Measurements from ENCODE around the gene DTNBP1. TPM values are rescaled to one million over a fixed set of nuclear protein-coding genes. Genes with fewer than 3 reads are reported as not detected.

The DTNBP1 gene
- total and polyA plus RNA-seq, 4 experiments from 2014 or later, result 24.1 to 34.8 (median 29.2) TPM

DNA sequence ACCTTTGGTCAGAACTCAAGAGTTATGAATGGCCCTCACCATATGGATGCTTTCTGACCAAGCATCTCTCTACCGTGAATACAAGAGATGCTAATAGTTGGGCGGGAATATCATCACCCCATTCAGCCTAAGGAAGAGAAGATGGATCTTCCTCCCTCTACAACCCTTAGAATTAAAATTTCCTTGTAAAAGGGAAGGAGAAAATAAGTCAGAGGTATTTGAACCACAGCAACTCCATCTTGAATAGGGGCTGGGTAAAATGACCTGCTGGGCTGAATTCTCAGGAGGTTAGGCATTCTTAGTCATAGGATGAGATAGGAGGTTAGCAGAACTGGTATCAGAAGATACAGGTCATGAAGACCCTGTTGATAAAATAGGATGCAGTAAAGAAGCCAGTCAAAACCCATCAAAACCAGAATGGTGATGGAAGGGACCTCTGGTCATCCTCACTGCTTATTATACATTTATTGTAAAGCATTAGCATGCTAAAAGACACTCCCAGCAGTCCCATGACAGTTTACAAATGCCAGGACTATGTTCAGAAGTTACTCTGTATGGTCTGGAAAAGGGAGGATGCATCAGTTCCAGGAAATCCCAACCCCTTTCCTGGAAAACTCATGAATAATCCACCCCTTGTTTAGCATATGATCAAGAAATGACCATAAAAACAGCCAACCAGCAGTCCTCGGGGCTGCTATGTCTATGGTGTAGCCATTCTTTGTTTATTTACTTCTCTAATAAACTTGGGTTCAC, 101.2 kb downstream of the DTNBP1 start:
- Histone ChIP-seq H3K9me3 (ENCODE audit: control insufficient read depth in 1 of 2, low read length in 2 of 2) (no peaks in the 10 kb centered on the region), H3K27me3 (ENCODE audit: insufficient read depth, low read length) (no peaks in the 10 kb centered on the region), H3K4me1 (ENCODE audit: insufficient read depth, low read length) (no peaks in the 10 kb centered on the region), H3K27ac (ENCODE audit: low read depth, low read length) (no peak overlapping the region), H3K4me3 (ENCODE audit: low read length in 2 of 2) (no peak overlapping the region), H3K36me3 (ENCODE audit: insufficient read depth, low read length) (no peaks in the 10 kb centered on the region)
- H3K27ac Mint-ChIP-seq, result peak overlapping the region in 1 of 7 donors; percentile 15
- ChIA-PET POLR2A (ENCODE audit: partially characterized antibody) (no interaction called here), CTCF (ENCODE audit: partially characterized antibody) (no interaction called here)
- H3K27me3 Mint-ChIP-seq, result no peaks in the 10 kb centered on the region
- H3K4me3 Mint-ChIP-seq, result no peak overlapping the region
- DNase-seq, result no peak
- no peaks in the 10 kb centered on the region for H3K9me3 Mint-ChIP-seq
- peaks cover 5 to 12% (median 9%) of the 10 kb centered on the region in 4 donors for H3K4me1 Mint-ChIP-seq
- H3K36me3 Mint-ChIP-seq, result peaks cover 3 to 16% of the 10 kb centered on the region in 2 donors
- intact Hi-C loops (cut with micrococcal nuclease), result no loop called here

DNA sequence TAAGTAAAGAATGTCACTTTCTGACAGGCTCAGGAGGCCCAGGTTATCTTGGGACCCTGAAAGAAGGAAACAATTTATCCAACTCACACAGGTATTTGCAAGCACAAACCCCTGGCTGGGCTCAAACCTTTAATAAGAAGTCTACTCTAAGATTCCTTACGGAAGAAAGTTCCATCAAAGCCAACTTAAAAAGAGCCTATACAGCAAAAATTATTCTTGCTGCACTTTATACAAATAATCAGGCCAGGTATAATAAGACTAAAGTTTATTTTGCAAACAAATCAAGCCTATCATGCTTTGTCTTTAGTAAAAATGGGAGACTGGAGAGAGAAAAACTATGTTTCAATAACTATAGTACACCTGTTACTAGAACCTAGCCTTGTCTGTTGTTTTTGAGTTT, 102.1 kb downstream of the DTNBP1 start:
- H3K27me3 Mint-ChIP-seq, result no peaks in the 10 kb centered on the region
- Histone ChIP-seq H3K9me3 (ENCODE audit: control insufficient read depth in 1 of 2, low read length in 2 of 2) (no peaks in the 10 kb centered on the region), H3K27me3 (ENCODE audit: insufficient read depth, low read length) (no peaks in the 10 kb centered on the region), H3K27ac (ENCODE audit: low read depth, low read length) (no peak overlapping the region), H3K4me1 (ENCODE audit: insufficient read depth, low read length) (no peaks in the 10 kb centered on the region), H3K36me3 (ENCODE audit: insufficient read depth, low read length) (no peaks in the 10 kb centered on the region), H3K4me3 (ENCODE audit: low read length in 2 of 2) (no peak overlapping the region)
- H3K9me3 Mint-ChIP-seq, result no peaks in the 10 kb centered on the region
- DNase-seq, result no peak
- intact Hi-C loops (cut with micrococcal nuclease), result no loop called here
- ChIA-PET POLR2A (ENCODE audit: partially characterized antibody) (no interaction called here), CTCF (ENCODE audit: partially characterized antibody) (no interaction called here)
- H3K4me3 Mint-ChIP-seq, result no peak overlapping the region
- H3K36me3 Mint-ChIP-seq, result peaks cover 3 to 16% of the 10 kb centered on the region in 2 donors
- H3K27ac Mint-ChIP-seq, result no peak overlapping the region
- peaks cover 4 to 13% (median 10%) of the 10 kb centered on the region in 4 donors for H3K4me1 Mint-ChIP-seq

DNA sequence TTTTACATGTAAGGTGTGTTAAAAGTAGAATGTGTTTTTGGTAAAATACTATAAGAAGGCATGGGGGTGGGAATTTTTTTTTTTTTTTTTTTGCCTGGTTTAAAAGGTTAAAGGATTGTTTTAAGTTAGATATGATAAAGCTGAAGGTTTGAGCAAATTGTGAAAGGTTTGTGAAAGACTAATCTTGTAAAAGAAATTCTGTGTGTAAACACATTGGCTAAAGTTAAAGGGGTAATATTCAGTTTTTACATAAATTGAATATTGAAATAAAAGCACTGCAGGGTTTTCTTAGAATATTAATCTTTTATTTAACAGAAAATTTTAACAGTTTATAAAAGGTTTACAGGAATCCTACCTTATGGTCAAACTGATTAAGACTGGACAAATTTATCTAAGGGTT, 105.7 kb downstream of the DTNBP1 start:
- Mint-ChIP-seq H3K9me3 (no peaks in the 10 kb centered on the region), H3K4me3 (no peak overlapping the region), H3K27ac (no peak overlapping the region), H3K27me3 (no peaks in the 10 kb centered on the region), H3K36me3 (peaks cover 1 to 8% of the 10 kb centered on the region in 2 donors), H3K4me1 (peaks cover 5 to 13% (median 10%) of the 10 kb centered on the region in 4 donors)
- Histone ChIP-seq H3K4me1 (ENCODE audit: insufficient read depth, low read length) (no peaks in the 10 kb centered on the region), H3K4me3 (ENCODE audit: low read length in 2 of 2) (no peak overlapping the region), H3K9me3 (ENCODE audit: control insufficient read depth in 1 of 2, low read length in 2 of 2) (no peaks in the 10 kb centered on the region), H3K27me3 (ENCODE audit: insufficient read depth, low read length) (no peaks in the 10 kb centered on the region), H3K27ac (ENCODE audit: low read depth, low read length) (no peak overlapping the region), H3K36me3 (ENCODE audit: insufficient read depth, low read length) (no peaks in the 10 kb centered on the region)
- no peak for DNase-seq
- CTCF ChIA-PET (ENCODE audit: partially characterized antibody), result no interaction called here
- intact Hi-C loops (cut with micrococcal nuclease), result no loop called here
- POLR2A ChIA-PET (ENCODE audit: partially characterized antibody), result no interaction called here

DNA sequence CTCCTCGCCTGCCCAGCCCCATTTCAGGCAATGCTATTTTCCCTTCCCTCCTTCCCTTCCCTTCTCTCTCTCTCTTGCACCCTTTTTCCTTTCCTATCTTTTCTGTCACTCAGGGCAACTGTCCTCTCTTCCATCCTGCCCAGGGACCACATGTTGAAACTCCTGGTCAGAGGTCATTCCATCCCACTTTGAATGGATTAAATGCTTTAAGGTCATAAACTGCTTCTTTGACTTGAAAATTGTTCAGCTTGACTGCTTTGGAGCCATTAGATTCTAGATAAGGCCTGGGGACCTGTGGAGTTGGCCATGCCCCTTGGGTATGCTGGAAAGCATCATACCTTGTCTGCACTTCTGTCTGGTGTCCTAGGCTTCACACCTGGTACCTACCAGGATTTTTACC, 106.1 kb downstream of the DTNBP1 start:
- no peaks in the 10 kb centered on the region for H3K9me3 ChIP-seq (ENCODE audit: control insufficient read depth in 1 of 2, low read length in 2 of 2)
- no peaks in the 10 kb centered on the region for H3K27me3 ChIP-seq (ENCODE audit: insufficient read depth, low read length)
- no peaks in the 10 kb centered on the region for H3K27me3 Mint-ChIP-seq
- peaks cover 5 to 16% (median 11%) of the 10 kb centered on the region in 4 donors for H3K4me1 Mint-ChIP-seq
- peak overlapping the region in 1 of 7 donors; percentile 77 for H3K27ac Mint-ChIP-seq
- H3K27ac ChIP-seq (ENCODE audit: low read depth, low read length), result no peak overlapping the region
- no peak overlapping the region for H3K4me3 Mint-ChIP-seq
- ChIA-PET POLR2A (ENCODE audit: partially characterized antibody) (no interaction called here), CTCF (ENCODE audit: partially characterized antibody) (no interaction called here)
- peaks cover 3% of the 10 kb centered on the region for H3K4me1 ChIP-seq (ENCODE audit: insufficient read depth, low read length)
- H3K4me3 ChIP-seq (ENCODE audit: low read length in 2 of 2), result no peak overlapping the region
- peaks cover 4 to 8% of the 10 kb centered on the region in 2 donors for H3K36me3 Mint-ChIP-seq
- H3K36me3 ChIP-seq (ENCODE audit: insufficient read depth, low read length), result no peaks in the 10 kb centered on the region
- intact Hi-C loops (cut with micrococcal nuclease), result no loop called here
- H3K9me3 Mint-ChIP-seq, result no peaks in the 10 kb centered on the region
- no peak for DNase-seq

DNA sequence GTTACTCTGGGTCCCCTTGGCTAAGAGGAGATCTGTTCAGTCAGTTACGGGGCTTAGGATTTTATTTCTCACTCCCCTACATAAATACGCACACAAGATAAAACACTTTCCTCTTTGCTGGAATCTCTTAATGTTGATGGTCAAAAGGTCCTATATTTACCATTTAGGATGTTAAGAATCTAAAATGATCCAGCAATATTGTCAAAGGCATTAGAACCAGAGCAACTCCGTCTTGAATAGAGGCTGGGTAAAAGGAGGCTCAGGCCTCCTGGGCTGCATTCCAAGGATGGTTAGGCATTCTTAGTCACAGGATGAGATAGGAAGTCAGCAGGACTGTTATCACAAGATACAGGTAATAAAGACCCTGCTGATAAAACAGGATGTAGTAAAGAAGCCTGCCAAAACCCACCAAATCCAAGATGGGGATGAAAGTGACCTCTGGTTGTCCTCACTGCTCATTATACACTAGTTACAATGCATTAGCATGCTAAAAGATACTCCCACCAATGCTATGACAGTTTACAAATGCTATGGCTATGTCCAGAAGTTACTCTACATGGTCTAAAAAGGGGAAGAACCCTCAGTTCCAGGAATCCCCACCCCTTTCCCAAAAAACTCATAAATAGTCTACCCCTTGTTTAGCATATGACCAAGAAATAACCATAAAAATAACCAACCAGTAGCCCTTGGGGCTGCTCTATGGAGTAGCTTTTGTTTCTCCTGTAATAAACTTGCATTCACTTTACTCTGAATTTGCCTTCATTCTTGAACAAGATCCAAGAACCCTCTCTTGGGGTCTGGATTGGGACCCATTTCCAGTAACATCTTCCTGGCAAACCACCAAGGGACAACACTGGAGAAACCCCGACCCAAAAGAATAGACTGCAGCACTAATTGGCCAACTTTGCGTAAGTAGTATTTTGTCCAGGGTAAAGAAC, 107.5 kb downstream of the DTNBP1 start:
- intact Hi-C loops (cut with micrococcal nuclease), result no loop called here
- H3K4me1 Mint-ChIP-seq, result peaks cover 10 to 23% (median 12%) of the 10 kb centered on the region in 4 donors
- H3K27me3 Mint-ChIP-seq, result no peaks in the 10 kb centered on the region
- H3K36me3 ChIP-seq (ENCODE audit: insufficient read depth, low read length), result no peaks in the 10 kb centered on the region
- H3K36me3 Mint-ChIP-seq, result peaks cover 3 to 4% of the 10 kb centered on the region in 2 donors
- H3K4me3 Mint-ChIP-seq, result no peak overlapping the region
- peaks cover 4% of the 10 kb centered on the region for H3K4me1 ChIP-seq (ENCODE audit: insufficient read depth, low read length)
- H3K27ac ChIP-seq (ENCODE audit: low read depth, low read length), result no peak overlapping the region
- DNase-seq, result no peak
- peak overlapping the region in 1 of 7 donors; percentile 2 for H3K27ac Mint-ChIP-seq
- H3K9me3 Mint-ChIP-seq, result no peaks in the 10 kb centered on the region
- POLR2A ChIA-PET (ENCODE audit: partially characterized antibody), result no interaction called here
- no peaks in the 10 kb centered on the region for H3K27me3 ChIP-seq (ENCODE audit: insufficient read depth, low read length)
- CTCF ChIA-PET (ENCODE audit: partially characterized antibody), result no interaction called here
- H3K4me3 ChIP-seq (ENCODE audit: low read length in 2 of 2), result no peak overlapping the region
- H3K9me3 ChIP-seq (ENCODE audit: control insufficient read depth in 1 of 2, low read length in 2 of 2), result no peaks in the 10 kb centered on the region

DNA sequence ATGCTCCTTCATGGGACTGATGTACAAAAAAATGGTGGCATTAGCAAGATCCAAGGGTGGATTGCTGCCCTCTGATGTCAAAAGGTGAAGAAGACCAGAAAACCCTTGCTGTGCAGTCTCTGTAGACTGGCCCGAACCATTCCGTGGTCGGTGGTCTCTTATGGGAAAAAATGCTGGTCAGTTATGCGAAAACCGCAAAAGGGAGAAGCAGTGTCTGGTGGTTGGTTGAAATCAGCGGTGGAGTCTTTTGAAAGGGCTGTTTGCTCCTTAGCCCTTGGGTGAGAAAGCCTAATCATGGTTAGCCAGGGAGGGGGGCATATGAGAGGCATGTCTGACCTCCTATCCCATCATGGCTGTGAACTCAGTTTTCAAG, 108.1 kb downstream of the DTNBP1 start:
- H3K4me1 ChIP-seq (ENCODE audit: insufficient read depth, low read length), result peaks cover 4% of the 10 kb centered on the region
- Mint-ChIP-seq H3K4me3 (no peak overlapping the region), H3K27me3 (no peaks in the 10 kb centered on the region), H3K27ac (no peak overlapping the region), H3K4me1 (peaks cover 11 to 26% (median 13%) of the 10 kb centered on the region in 4 donors), H3K9me3 (no peaks in the 10 kb centered on the region), H3K36me3 (peaks cover 3 to 4% of the 10 kb centered on the region in 2 donors)
- H3K27ac ChIP-seq (ENCODE audit: low read depth, low read length), result no peak overlapping the region
- no peak overlapping the region for H3K4me3 ChIP-seq (ENCODE audit: low read length in 2 of 2)
- no peak for DNase-seq
- H3K27me3 ChIP-seq (ENCODE audit: insufficient read depth, low read length), result no peaks in the 10 kb centered on the region
- no peaks in the 10 kb centered on the region for H3K36me3 ChIP-seq (ENCODE audit: insufficient read depth, low read length)
- intact Hi-C loops (cut with micrococcal nuclease), result no loop called here
- ChIA-PET POLR2A (ENCODE audit: partially characterized antibody) (no interaction called here), CTCF (ENCODE audit: partially characterized antibody) (no interaction called here)
- H3K9me3 ChIP-seq (ENCODE audit: control insufficient read depth in 1 of 2, low read length in 2 of 2), result no peaks in the 10 kb centered on the region

DNA sequence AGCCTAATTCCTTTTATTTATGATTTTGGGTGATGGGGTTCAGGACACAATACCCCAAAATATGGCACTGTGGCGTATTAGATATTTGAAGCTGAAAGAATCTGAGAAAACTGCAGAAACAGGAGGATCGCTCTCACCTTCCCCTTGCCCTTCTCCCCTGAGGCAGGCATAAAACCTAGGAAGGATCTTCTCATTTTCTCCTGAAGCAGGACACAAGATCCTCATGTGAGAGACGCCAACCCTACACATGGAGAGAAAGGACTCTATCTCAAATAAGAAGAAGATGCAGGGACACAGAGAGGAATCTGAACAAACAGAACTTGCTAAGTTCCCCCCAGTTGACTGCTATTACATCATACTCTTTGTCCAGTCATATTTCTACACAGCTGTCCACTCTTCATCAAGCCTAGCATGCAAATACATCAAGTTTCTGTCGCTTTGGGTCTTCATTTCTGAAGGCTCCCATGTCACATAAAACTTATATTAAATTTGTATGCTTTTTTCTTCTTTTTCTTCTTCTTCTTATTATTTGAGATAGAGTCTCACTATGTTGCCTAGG, 109.0 kb downstream of the DTNBP1 start:
- H3K4me3 ChIP-seq (ENCODE audit: low read length in 2 of 2), result no peak overlapping the region

More for the DNA sequence above, 109.0 kb downstream of the DTNBP1 start:
- no peak for DNase-seq
- H3K27ac ChIP-seq (ENCODE audit: low read depth, low read length), result no peak overlapping the region
- H3K36me3 ChIP-seq (ENCODE audit: insufficient read depth, low read length), result no peaks in the 10 kb centered on the region
- ChIA-PET POLR2A (ENCODE audit: partially characterized antibody) (no interaction called here), CTCF (ENCODE audit: partially characterized antibody) (no interaction called here)
- H3K4me1 ChIP-seq (ENCODE audit: insufficient read depth, low read length), result peaks cover 4% of the 10 kb centered on the region
- H3K36me3 Mint-ChIP-seq, result peaks cover 0 to 4% of the 10 kb centered on the region in 2 donors
- H3K27ac Mint-ChIP-seq, result peak overlapping the region in 1 of 7 donors; percentile 37
- no peaks in the 10 kb centered on the region for H3K27me3 ChIP-seq (ENCODE audit: insufficient read depth, low read length)
- H3K4me1 Mint-ChIP-seq, result peaks cover 11 to 29% (median 14%) of the 10 kb centered on the region in 4 donors
- intact Hi-C loops (cut with micrococcal nuclease), result no loop called here
- H3K9me3 ChIP-seq (ENCODE audit: control insufficient read depth in 1 of 2, low read length in 2 of 2), result no peaks in the 10 kb centered on the region
- H3K9me3 Mint-ChIP-seq, result no peaks in the 10 kb centered on the region
- H3K4me3 Mint-ChIP-seq, result no peak overlapping the region
- H3K27me3 Mint-ChIP-seq, result no peaks in the 10 kb centered on the region
